ENCODE measurements around the gene IFIH1.

DNA sequence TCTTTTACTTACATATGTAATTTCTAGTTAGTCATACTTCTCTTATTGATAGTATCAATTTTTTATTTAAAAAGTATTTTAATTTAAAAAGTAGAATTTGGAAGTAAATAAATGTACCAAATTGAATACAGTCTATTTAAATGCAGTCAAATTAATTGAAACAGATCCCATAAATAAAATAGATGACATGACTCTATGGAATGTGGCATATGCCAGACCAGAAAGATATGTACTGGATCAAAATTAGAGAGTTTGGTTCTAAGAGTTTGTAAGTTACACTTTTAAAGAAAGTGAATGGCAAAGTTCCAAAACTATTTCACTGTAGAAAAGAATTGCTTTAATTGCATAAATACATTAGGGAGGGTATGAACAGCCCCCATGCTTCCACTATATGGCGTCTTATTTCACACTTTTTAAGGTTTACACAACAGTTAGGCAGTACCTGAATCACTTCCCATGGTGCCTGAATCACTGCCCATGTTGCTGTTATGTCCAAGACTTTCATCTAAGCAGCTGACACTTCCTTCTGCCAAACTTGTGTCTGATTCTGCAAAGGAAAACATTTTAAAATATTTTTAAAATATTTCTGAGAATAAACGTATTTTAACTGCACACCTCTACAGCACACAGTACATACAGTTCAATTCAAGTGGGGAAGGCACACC is 25.2 kb downstream of the IFIH1 start:
- TF ChIP-seq CTCF (IDR thresholded peaks at IDR 0.05) (no peak), POLR2A (IDR thresholded peaks at IDR 0.05) (no peak)
